COLO668 (cell line): Measurements from ENCODE around the gene MESP2.

Experiments
- DNase-seq: peaks from one replicate; lab custom pipeline; 2025; ENCODE audit not compliant: unreplicated experiment; lab: John Stamatoyannopoulos, UW

Gene MESP2

GRCh38 chr15:89776274-89777072 lies at the start of gene MESP2:
Gene MESP2 (plus strand): TSS chr15:89776332. CDS start chr15:89776358, 26 bp downstream.
- DNase-seq, result peak; percentile 72

GRCh38 chr15:89728254-89728653 lies 47.9 kb upstream of the MESP2 start:
- no peak for DNase-seq

GRCh38 chr15:89731275-89731674 lies 44.9 kb upstream of the MESP2 start:
- DNase-seq, result no peak

GRCh38 chr15:89732451-89733172 lies 43.5 kb upstream of the MESP2 start:
- no peak for DNase-seq

GRCh38 chr15:89735773-89736172 lies 40.4 kb upstream of the MESP2 start:
- no peak for DNase-seq

GRCh38 chr15:89740137-89740536 lies 36.0 kb upstream of the MESP2 start:
- DNase-seq, result peak; percentile 49

GRCh38 chr15:89743011-89743410 lies 33.1 kb upstream of the MESP2 start:
- DNase-seq, result no peak

GRCh38 chr15:89743594-89743993 lies 32.5 kb upstream of the MESP2 start:
- no peak for DNase-seq

GRCh38 chr15:89745131-89745530 lies 31.0 kb upstream of the MESP2 start:
- DNase-seq, result no peak

GRCh38 chr15:89745768-89746167 lies 30.4 kb upstream of the MESP2 start:
- DNase-seq, result no peak

GRCh38 chr15:89746386-89746780 lies 29.7 kb upstream of the MESP2 start:
- DNase-seq, result no peak

GRCh38 chr15:89747708-89748682 lies 28.1 kb upstream of the MESP2 start:
- DNase-seq, result no peak

- no peak for DNase-seq
Observed at GRCh38 chr15:89749054-89749453, 27.1 kb upstream of the MESP2 start.

- no peak for DNase-seq
Observed at GRCh38 chr15:89749526-89749925, 26.6 kb upstream of the MESP2 start.

- no peak for DNase-seq
Observed at GRCh38 chr15:89749951-89750559, 26.1 kb upstream of the MESP2 start.

GRCh38 chr15:89750560-89751542 lies 25.3 kb upstream of the MESP2 start, which contains the start of gene MESP1:
Gene MESP1 (minus strand): TSS chr15:89751249. CDS start chr15:89751231, 18 bp downstream.
- DNase-seq, result peak; percentile 94

GRCh38 chr15:89751748-89752147 lies 24.4 kb upstream of the MESP2 start:
- DNase-seq, result no peak

- no peak for DNase-seq
Observed at GRCh38 chr15:89753855-89754254, 22.3 kb upstream of the MESP2 start.

- no peak for DNase-seq
Observed at GRCh38 chr15:89754361-89755154, 21.6 kb upstream of the MESP2 start.
